Raji (cell line): ENCODE data around the gene LPP.

Experiments
- POLR2A ChIP-seq: IDR thresholded peaks from 2 replicates; pipeline ENCODE4 v1.6.1; 2011; ENCODE audit warnings: low read depth, low read length, control low read depth; ENCODE audit not compliant: insufficient read depth

LPP gene

DNA sequence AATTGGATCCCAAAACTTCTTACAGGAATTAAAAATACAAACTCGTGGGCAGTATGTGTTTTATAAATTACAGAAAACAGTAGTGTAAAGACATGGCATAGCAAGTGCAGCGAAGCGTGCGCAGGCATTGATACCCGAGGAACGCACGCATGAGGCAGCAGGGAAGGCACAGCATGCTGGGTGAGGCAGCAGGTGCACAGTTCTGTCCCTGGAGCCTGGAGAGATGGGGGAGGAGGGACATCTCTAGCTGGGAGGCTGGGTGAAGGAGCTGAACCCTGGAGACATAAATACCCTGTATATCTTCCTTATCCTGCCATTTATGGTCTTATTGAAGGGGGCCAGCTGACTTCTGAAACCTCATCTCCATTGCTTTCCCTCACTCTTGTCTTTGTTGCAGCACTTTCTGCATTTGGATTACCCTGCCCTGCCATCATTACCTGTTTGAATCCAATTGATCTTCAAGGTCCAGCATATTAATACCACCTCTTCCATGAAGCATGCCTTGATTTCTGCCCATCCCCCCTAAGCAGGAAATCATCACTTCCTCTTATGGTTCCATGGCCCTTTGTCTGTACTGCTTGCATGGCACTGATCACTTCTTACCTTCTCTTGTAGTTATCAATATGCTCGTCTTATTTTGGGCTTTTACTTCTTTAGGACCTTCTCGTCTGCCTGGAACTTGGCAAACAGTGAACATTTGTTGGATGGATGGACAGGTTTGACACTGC, 20.5 kb downstream of the LPP start:
- no peak for TF ChIP-seq POLR2A

DNA sequence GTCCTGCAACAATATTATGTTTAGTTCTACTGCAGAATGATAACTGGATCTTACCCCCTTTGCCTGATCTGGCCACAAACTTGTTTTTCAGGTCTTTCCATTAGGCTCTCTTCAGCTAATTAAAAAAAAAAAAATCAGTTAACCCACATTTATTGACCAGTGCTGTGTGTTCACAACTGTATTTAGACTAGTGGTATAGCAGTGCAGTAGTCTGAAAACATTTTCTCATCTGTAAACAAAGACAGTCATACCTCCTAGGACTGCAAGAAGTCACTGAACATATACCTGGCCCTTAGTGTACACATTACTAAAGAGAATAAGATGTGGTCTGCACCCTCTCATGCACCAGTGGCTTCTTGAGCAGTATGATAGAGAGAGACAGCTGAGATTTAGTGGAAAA, 22.5 kb downstream of the LPP start:
- TF ChIP-seq POLR2A, result no peak

DNA sequence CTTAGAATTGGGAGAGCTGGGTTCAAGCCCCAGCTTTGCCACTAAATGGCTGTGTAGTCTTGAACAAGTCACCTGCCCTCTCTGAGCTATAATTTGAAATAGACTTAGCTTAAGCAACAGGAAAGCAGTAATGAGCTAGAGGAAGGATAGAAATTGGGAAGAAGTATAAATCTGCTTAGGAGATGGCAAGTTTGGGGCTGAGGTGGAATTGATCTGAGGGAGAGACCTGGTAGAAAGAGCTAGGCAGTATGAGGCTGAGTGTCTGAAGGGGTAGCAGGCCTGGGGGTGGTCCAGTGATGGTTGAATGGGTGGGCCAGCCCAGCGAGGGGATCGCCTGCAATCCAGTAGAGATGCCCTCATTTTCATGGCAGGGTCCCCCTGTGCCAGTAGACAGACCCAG, 22.9 kb downstream of the LPP start:
- no peak for TF ChIP-seq POLR2A

DNA sequence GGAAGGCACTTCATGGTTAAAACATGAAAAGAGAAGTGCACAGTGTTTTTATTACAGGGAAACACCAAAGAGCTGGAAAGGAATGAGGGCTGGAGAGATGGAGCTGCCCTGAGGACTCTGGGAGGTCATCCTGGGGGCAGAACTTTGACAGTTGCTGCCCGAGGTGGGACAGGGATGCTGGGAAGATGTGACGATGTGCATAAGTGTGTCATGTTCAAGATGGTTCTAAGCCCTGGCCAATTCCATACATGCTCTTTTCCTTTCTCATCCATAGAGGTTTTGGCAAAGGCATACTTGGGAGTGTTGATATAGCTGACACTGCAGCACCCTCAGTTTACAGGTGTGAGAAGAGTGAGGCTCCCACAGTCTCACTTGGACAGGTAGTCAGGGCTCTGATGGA, 23.8 kb downstream of the LPP start:
- TF ChIP-seq POLR2A, result no peak

DNA sequence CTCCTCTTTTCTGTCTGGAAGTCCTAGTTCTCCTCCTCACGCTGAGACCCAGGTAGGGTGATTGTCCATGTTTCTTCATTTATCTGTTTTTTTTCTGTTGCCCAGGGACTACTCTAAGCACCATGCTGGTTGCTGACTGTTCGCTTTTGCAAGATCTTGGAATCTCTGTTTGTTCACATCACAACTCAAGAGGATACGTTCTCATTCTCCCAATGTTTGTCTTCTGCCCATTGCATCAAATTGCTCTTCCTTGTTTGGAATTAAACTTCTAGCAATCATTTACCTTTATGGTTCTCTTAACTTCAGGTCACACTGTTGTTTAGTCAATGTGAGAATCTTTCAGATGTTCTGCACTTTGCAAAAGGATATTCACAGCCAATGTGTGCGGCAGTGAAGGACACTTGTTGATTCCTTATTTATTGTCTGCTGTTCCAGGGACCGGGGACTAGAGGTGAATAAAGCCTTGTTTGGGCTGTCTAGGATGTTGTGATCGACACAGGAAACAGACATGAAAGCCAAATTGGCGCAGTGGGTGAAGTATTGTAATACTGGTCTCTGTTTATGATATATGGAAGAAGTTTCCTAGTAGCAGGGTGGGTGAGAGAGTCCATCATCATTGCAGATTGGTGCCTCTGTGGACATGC, 24.5 kb downstream of the LPP start:
- TF ChIP-seq POLR2A, result no peak

DNA sequence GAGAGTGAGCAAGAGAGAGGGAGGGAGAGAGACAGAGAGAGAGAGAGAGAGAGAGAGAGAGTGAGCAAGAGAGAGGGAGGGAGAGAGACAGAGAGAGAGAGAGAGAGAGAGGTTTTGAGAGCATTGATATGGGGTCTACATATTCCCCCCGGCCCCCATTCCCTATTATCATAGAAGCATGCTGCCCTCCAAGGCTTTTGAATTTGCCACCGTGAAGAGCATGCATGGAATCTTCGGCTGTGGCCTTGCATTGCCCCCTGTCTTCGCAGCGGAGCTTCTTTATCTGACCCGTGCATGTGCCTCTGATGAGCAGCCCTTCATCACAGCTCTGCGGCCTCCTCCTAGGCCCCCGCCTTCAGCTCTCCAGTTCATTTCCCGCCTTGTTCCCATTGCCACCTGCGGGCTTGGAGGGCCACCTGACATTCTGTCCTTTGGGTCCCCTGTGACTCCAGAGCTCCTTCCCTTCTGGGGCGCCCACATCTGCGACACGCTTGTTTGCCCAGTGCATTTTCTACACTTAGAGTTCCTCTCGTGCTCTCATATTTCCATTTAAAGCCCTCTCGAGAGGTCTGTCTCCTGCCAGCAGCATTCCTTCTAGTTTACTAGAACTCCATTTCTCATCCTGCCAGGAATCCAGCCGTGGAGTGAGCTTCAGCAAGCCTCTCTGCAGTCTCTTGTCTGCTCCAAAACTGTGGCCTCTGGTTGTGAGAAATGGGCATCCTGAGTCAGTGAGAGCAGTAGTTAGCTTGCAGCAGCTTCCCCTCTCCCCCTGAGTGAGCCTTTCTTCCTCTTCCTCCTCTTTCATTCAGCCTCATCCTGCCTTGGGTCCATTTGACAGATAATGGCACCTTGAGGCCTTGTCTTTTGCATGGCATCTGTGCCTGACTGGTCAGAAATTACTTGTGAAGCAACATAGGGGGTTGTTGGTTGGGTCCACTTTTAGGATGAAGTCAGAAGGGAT, 25.3 kb downstream of the LPP start:
- no peak for TF ChIP-seq POLR2A

DNA sequence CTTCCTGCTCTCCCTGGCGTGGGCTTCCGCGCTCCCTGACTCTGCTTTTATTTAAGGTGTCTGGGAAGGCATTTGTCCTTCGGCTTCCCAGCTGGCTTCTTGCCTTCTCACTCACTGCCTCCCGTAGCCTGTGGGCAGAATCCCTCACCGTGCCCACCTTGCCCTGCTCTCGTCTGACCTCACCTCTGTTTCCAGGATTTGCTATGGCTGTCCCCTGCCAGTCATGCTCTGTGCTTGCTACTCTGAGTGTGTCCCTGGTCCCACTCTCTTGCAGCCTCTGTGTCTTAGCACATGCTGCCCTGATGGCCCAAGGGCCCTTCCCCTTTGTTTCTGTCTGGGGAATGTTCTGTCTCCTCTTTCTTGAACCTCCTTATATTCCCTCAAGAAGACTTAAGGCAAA, 26.2 kb downstream of the LPP start:
- no peak for TF ChIP-seq POLR2A

DNA sequence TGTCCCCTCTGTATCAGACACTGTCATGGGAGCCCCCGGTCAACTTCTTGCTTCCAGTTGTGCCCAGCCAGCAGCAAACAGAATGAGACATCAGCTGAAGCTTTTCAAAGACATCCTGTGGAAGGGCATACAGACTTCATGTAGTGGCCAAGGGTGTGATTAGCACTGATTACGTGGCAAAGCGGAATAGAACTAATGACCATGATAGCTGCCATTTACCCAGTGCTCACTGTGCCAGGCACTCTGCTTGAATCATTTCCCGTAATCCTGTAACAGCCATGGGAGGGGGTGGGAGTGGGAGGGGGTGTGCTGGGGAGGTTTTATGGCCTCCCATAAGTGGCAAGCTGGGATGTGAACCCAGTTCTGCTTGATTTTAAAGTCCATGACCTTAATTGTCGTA, 29.5 kb downstream of the LPP start:
- no peak for TF ChIP-seq POLR2A

DNA sequence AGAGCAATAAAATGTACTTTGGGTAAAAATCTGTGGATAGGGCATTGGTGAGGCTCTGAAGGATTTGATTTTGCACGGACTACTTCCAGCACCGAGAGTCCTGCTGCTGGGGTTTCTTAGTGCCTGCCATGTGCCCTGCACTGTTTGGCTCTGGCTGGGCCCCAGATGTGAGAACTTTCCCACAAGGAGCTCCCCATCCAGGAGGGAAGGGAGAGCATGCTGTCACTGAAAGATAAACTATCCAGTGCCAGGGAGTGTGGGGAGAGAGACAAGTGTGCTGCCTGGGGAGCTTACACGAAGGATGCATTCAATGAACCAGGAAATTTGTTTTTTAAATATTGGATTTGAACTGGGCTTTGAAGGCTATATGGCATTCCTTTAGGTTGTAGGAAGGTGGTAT, 30.2 kb downstream of the LPP start:
- no peak for TF ChIP-seq POLR2A

DNA sequence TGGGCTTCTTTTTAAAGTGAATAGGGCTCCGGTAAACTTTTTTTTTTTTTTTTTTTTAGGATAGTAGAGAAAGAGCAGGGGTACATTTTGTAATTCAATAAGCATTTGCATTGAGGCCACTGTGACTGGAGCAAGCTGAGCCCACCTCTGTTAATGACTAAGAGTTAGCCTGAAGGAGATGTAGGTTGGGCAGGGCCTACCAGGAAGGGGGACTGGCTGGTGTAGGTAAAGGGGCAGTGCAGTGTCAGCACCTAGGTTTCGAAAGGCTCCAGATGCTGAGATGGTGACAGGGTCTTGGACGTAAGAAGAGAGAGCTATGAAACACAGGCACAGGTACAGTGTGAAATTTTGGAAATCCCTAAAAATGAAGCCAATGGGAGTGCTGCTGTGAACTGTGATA, 30.7 kb downstream of the LPP start:
- TF ChIP-seq POLR2A, result no peak

DNA sequence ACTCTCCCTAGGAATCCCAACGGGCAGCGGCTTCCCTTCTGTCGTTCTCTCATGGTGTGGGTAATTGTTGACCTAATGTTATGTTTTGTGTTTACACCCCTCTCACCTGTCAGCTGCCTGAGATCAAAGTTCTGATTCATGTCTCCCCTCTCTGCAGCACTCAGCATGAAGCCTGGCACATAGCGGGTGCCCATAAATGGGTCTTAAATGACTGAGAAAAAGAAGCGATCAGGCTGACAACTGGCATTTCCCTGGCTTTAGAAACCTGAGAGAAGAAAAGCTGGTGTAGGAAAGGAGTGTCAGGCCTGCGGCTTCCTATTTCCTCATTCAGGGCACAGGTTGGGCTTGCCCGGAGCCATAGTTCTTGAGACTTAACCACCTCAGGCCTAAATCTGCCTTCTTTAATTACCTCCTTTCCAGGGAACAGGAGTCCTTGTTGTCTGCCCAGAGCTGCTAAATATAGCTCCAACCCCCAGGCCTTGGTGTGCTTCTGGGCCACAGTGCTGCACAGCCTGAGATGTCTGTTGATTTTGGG, 31.8 kb downstream of the LPP start:
- no peak for TF ChIP-seq POLR2A

DNA sequence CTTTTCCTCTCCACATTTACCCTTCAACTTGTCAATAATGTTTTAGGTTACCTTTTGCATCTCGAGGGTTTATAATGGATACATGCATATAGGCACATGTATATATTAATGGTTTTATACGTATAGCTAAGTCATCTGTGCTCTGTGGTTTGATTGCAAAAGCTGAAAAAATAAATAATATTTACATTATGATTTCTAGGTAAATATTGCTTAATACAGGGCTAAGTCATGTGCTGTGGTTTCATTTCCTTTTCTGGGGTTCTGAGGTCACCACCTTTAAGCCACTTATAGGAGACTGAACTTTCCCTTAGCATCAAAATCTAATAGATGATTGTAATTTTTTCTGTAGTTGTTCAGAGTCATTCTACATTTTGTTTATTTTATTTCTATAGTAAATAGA, 33.1 kb downstream of the LPP start:
- no peak for TF ChIP-seq POLR2A

DNA sequence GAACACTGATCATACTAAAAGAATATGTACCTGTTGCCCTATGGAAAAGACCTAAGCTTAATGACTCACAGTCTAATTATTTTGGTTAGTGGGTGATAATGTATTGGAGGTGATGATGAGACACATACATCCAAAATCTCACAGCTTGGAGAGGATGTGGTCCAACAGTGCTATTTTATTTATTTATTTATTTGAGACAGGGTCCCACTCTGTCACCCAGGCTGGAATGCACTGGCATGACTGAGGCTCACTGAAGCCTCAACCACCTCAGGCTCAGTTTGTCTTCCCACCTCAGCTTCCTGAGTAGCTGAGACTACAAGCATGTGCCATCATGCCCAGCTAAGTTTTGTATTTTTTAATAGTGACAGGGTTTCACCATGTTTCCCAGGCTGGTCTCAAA, 35.0 kb downstream of the LPP start:
- TF ChIP-seq POLR2A, result no peak

DNA sequence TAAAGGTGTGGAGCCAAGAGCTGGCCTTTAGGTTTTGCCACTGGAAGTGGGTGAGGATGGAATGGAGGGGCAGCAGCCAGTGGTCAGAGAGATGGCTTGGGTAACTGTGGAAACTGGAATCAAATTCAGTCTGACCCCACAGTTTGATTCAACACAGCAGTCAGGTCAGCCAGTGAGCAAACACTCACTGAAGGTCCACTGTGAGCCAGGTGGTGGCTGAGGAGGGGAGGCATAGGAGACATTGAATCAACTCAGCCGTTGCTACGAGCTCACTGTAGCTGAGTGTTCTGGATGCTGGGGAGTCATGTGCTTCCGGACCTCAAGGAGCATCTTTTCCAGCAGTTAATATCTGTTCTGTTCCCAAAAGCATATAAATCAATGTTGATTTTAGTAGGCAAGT, 37.5 kb downstream of the LPP start:
- TF ChIP-seq POLR2A, result no peak

DNA sequence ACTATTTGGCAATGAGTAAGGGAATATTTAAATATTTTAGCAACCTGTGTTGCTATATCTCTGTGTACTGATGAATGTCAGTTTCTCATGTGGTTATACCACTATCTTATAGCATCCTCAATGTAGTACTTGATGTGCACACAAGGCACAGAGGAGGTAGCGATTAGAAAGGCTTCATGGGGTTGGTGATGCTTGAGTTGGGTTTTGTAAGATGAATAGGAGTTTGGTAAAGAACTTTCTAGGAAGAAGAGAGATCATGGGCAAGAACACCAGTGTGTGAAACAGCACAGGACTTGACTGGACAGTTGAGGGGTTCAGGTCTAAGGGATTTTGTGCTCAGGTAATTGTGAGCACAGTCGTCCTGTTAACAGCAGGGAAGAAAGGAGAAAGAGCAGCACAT, 38.1 kb downstream of the LPP start:
- TF ChIP-seq POLR2A, result no peak
